ENCODE measurements around the gene ZNF311.

ZNF311 gene

GRCh38 chr6:28981431-28981832 lies 23.7 kb downstream of the ZNF311 start:
- peak; percentile 70 for DNase-seq (ENCODE audit: low read depth)

GRCh38 chr6:28980852-28981430 lies 24.2 kb downstream of the ZNF311 start:
- peak overlapping the region; percentile 83 for H3K4me3 ChIP-seq (ENCODE audit: low read depth, low read length)
- TF ChIP-seq MAX (IDR thresholded peaks at IDR 0.05; ENCODE audit: low read depth, low read length) (0 out of 2 replicates have a peak, but pooled peaks have one; percentile 38), POLR2A (IDR thresholded peaks at IDR 0.05; ENCODE audit: extremely low read depth, insufficient read length) (peak; percentile 28), MYC (IDR thresholded peaks at IDR 0.05; ENCODE audit: low read depth, low read length) (no peak), CTCF (IDR thresholded peaks at IDR 0.05; ENCODE audit: low read depth, low read length) (peak; percentile 17)
- peak; percentile 94 for DNase-seq (ENCODE audit: low read depth)

More at GRCh38 chr6:28981431-28981832, 23.7 kb downstream of the ZNF311 start:
- TF ChIP-seq MAX (IDR thresholded peaks at IDR 0.05; ENCODE audit: low read depth, low read length) (no peak), CTCF (IDR thresholded peaks at IDR 0.05; ENCODE audit: low read depth, low read length) (no peak), MYC (IDR thresholded peaks at IDR 0.05; ENCODE audit: low read depth, low read length) (no peak), POLR2A (IDR thresholded peaks at IDR 0.05; ENCODE audit: extremely low read depth, insufficient read length) (no peak)
- peak overlapping the region; percentile 83 for H3K4me3 ChIP-seq (ENCODE audit: low read depth, low read length)

- no peak for TF ChIP-seq MYC (IDR thresholded peaks at IDR 0.05; ENCODE audit: low read depth, low read length)
- no peak for TF ChIP-seq MAX (IDR thresholded peaks at IDR 0.05; ENCODE audit: low read depth, low read length)
- TF ChIP-seq CTCF (IDR thresholded peaks at IDR 0.05; ENCODE audit: low read depth, low read length), result no peak
- no peak for TF ChIP-seq POLR2A (IDR thresholded peaks at IDR 0.05; ENCODE audit: extremely low read depth, insufficient read length)
- DNase-seq (ENCODE audit: low read depth), result no peak
- peak overlapping the region; percentile 83 for H3K4me3 ChIP-seq (ENCODE audit: low read depth, low read length)
Observed at GRCh38 chr6:28980137-28980851, 24.8 kb downstream of the ZNF311 start.

- no peak for DNase-seq (ENCODE audit: low read depth)
- H3K4me3 ChIP-seq (ENCODE audit: low read depth, low read length), result no peak overlapping the region
- TF ChIP-seq POLR2A (IDR thresholded peaks at IDR 0.05; ENCODE audit: extremely low read depth, insufficient read length), result no peak
- no peak for TF ChIP-seq MAX (IDR thresholded peaks at IDR 0.05; ENCODE audit: low read depth, low read length)
- TF ChIP-seq MYC (IDR thresholded peaks at IDR 0.05; ENCODE audit: low read depth, low read length), result no peak
- TF ChIP-seq CTCF (IDR thresholded peaks at IDR 0.05; ENCODE audit: low read depth, low read length), result no peak
Observed at GRCh38 chr6:28979679-28980078, 25.4 kb downstream of the ZNF311 start.

GRCh38 chr6:28978959-28979561 lies 26.1 kb downstream of the ZNF311 start:
- peak; percentile 50 for DNase-seq (ENCODE audit: low read depth)
- no peak overlapping the region for H3K4me3 ChIP-seq (ENCODE audit: low read depth, low read length)
- TF ChIP-seq CTCF (IDR thresholded peaks at IDR 0.05; ENCODE audit: low read depth, low read length) (no peak), MAX (IDR thresholded peaks at IDR 0.05; ENCODE audit: low read depth, low read length) (no peak)
